A549 (cell line): Measurements from ENCODE around the gene IRX6. TPM values are rescaled to one million over a fixed set of nuclear protein-coding genes. Genes with fewer than 3 reads are reported as not detected.

Experiments
- ATAC-seq, 2 experiments: fragments of 200-7000 bp in 1 of 2; fragments of >200 bp in 1 of 2; cut with Nextera tagmentation in 1 of 2; cut with Tn5 transposase in 1 of 2; 3 replicates each; pipeline versions ENCODE4 v1.8.0 to v1.9.1; 2018 to 2020; ENCODE audit warnings: mild to moderate bottlenecking in 1 of 2, moderate library complexity in 1 of 2
- CTCF ChIA-PET: fragments of 300-600 bp; sonication (Branson Sonifier 250); formaldehyde crosslinking; extraction: SDS; loops from one replicate; lab custom pipeline; 2021; ENCODE audit warnings: antibody characterized with exemption, inconsistent platforms; lab: Yijun Ruan, JAX
- POLR2A ChIA-PET: fragments of 350-600 bp; formaldehyde crosslinking; extraction: SDS; loops from one replicate; lab custom pipeline; 2021; ENCODE audit warnings: antibody characterized with exemption, inconsistent platforms; lab: Yijun Ruan, JAX
- DNase-seq, 2 experiments: peaks; one replicate each; pipeline versions ENCODE4 v3.0.0 to v3.0.0-alpha.2; 2011 to 2016; ENCODE audit warnings: low read depth in 1 of 2, low spot score in 1 of 2
- FAIRE-seq: peaks from 2 replicates; lab custom pipeline; 2011; peaks lifted over from hg19 to GRCh38; lab: Jason Lieb, UNC
- H3K27ac ChIP-seq, 2 experiments: fragments of >200 bp; sonication (Bioruptor Twin); formaldehyde crosslinking; 3 replicates each; pipeline ENCODE4 v1.5.1; 2016 to 2017
- H3K4me1 ChIP-seq: fragments of >200 bp; sonication (Bioruptor Twin); formaldehyde crosslinking; 3 replicates; pipeline ENCODE4 v1.6.1; 2016
- H3K4me2 ChIP-seq: fragments of >200 bp; sonication (Bioruptor Twin); formaldehyde crosslinking; 3 replicates; pipeline ENCODE4 v1.6.1; 2016
- H3K4me3 ChIP-seq: fragments of >200 bp; sonication (Bioruptor Twin); formaldehyde crosslinking; 3 replicates; pipeline ENCODE4 v1.5.1; 2016
- H3K9me3 ChIP-seq: fragments of >200 bp; sonication (Bioruptor Twin); formaldehyde crosslinking; 3 replicates; pipeline ENCODE4 v1.6.1; 2016
- BCL3 ChIP-seq: fragments of >200 bp; sonication (Bioruptor Twin); formaldehyde crosslinking; IDR thresholded peaks from 3 replicates; pipeline ENCODE4 v1.6.1; 2016
- BHLHE40 ChIP-seq: IDR thresholded peaks from 2 replicates; pipeline ENCODE4 v1.6.1; 2012; ENCODE audit warnings: low read depth, low read length, inconsistent platforms
- CBX2 ChIP-seq: fragments of 200-600 bp; sonication (generic); IDR thresholded peaks from 2 replicates; pipeline ENCODE4 v1.6.1; 2016; ENCODE audit warnings: low read depth, mild to moderate bottlenecking, borderline replicate concordance
- CHD4 ChIP-seq: fragments of 200-600 bp; sonication (generic); IDR thresholded peaks from 2 replicates; pipeline ENCODE4 v1.6.1; 2016; ENCODE audit warnings: antibody characterized with exemption, mild to moderate bottlenecking, borderline replicate concordance
- CTCF ChIP-seq: fragments of >200 bp; sonication (Bioruptor Twin); formaldehyde crosslinking; IDR thresholded peaks from 3 replicates; pipeline ENCODE4 v1.5.1; 2016
- EHF ChIP-seq: fragments of 250-450 bp; sonication (Bioruptor Pico); IDR thresholded peaks from 2 replicates; pipeline ENCODE4 v1.5.0; 2020; ENCODE audit warnings: mild to moderate bottlenecking
- EP300 ChIP-seq, 2 experiments: fragments of >200 bp; sonication (Bioruptor Twin); formaldehyde crosslinking; IDR thresholded peaks; 2 replicates in 1 of 2; 3 replicates in 1 of 2; pipeline ENCODE4 v1.6.1; 2016 to 2017
- HDAC2 ChIP-seq: fragments of 200-600 bp; sonication (generic); IDR thresholded peaks from 2 replicates; pipeline ENCODE4 v1.6.1; 2016
- HMGXB4 ChIP-seq: fragments of 250-450 bp; sonication (Bioruptor Pico); IDR thresholded peaks from 2 replicates; pipeline ENCODE4 v1.5.0; 2021; ENCODE audit warnings: mild to moderate bottlenecking, moderate library complexity, borderline replicate concordance
- HOXA7 ChIP-seq: fragments of 250-450 bp; sonication (Bioruptor Pico); IDR thresholded peaks from 2 replicates; pipeline ENCODE4 v1.5.0; 2020; ENCODE audit warnings: mild to moderate bottlenecking, moderate library complexity
- HOXB5 ChIP-seq: fragments of 250-450 bp; sonication (Bioruptor Pico); IDR thresholded peaks from 2 replicates; pipeline ENCODE4 v1.5.0; 2020; ENCODE audit warnings: mild to moderate bottlenecking, moderate library complexity
- JUN ChIP-seq, 2 experiments: fragments of >200 bp; sonication (Bioruptor Twin); formaldehyde crosslinking; IDR thresholded peaks; 2 replicates in 1 of 2; 3 replicates in 1 of 2; pipeline ENCODE4 v1.6.1; 2016 to 2017
- JUNB ChIP-seq: fragments of >200 bp; sonication (Bioruptor Twin); formaldehyde crosslinking; IDR thresholded peaks from 2 replicates; pipeline ENCODE4 v1.6.1; 2016
- KDM1A ChIP-seq: fragments of 200-600 bp; sonication (generic); IDR thresholded peaks from 2 replicates; pipeline ENCODE4 v1.6.1; 2016; ENCODE audit warnings: low read depth, mild to moderate bottlenecking
- MAFK ChIP-seq: fragments of 450-650 bp; IDR thresholded peaks from 2 replicates; pipeline ENCODE4 v1.6.1; 2014; ENCODE audit not compliant: partially characterized antibody
- MYC ChIP-seq: IDR thresholded peaks from 2 replicates; pipeline ENCODE4 v1.6.1; 2012; ENCODE audit warnings: mild to moderate bottlenecking, inconsistent platforms, low read length, improper control_type of control experiment, borderline replicate concordance
- NPAS2 ChIP-seq: fragments of 250-450 bp; sonication (Bioruptor Pico); IDR thresholded peaks from 2 replicates; pipeline ENCODE4 v1.8.0; 2022; ENCODE audit warnings: mild to moderate bottlenecking, moderate library complexity, borderline replicate concordance
- NR3C1 ChIP-seq: fragments of >200 bp; sonication (Bioruptor Twin); formaldehyde crosslinking; IDR thresholded peaks from 3 replicates; pipeline ENCODE4 v1.6.1; 2017
- RCOR1 ChIP-seq: fragments of 150-350 bp; IDR thresholded peaks from 2 replicates; pipeline ENCODE4 v1.6.1; 2014; ENCODE audit warnings: antibody characterized with exemption, low read length, low read depth
- RFX5 ChIP-seq: fragments of 450-650 bp; IDR thresholded peaks from 2 replicates; pipeline ENCODE4 v1.7.1; 2014; ENCODE audit warnings: antibody characterized with exemption, mild to moderate bottlenecking, moderate library complexity
- SMC3 ChIP-seq: fragments of >200 bp; sonication (Bioruptor Twin); formaldehyde crosslinking; IDR thresholded peaks from 3 replicates; pipeline ENCODE4 v1.6.1; 2018; ENCODE audit warnings: inconsistent platforms
- TFCP2L1 ChIP-seq: fragments of 250-450 bp; sonication (Bioruptor Pico); IDR thresholded peaks from 2 replicates; pipeline ENCODE4 v1.5.0; 2021; ENCODE audit warnings: mild to moderate bottlenecking
- TP53 ChIP-seq: fragments of 250-450 bp; sonication (Bioruptor Pico); IDR thresholded peaks from 2 replicates; pipeline ENCODE4 v1.5.0; 2021; ENCODE audit warnings: mild to moderate bottlenecking, moderate library complexity
- ZC3H11A ChIP-seq: fragments of 450-650 bp; IDR thresholded peaks from 2 replicates; pipeline ENCODE4 v1.6.1; 2014; ENCODE audit warnings: antibody characterized with exemption, mild to moderate bottlenecking
- ZNF302 ChIP-seq: fragments of 250-450 bp; sonication (Bioruptor Pico); IDR thresholded peaks from 2 replicates; pipeline ENCODE4 v1.9.0; 2021; ENCODE audit warnings: inconsistent platforms, mild to moderate bottlenecking, moderate library complexity
- ZSCAN20 ChIP-seq: fragments of 250-450 bp; sonication (Bioruptor Pico); IDR thresholded peaks from 2 replicates; pipeline ENCODE4 v1.8.0; 2022; ENCODE audit warnings: mild to moderate bottlenecking, moderate library complexity
- WGBS: methylation state at CpG from one replicate; pipeline ENCODE4 v1.1.6; 2017; ENCODE audit errors: missing lambda C conversion rate; 5-methylcytosine and 5-hydroxymethylcytosine counted together
- polyA plus RNA-seq, 4 experiments: library from polyadenylated mRNA; depleted of rRNA in 3 of 4; stranded (reverse); fragments of >200 nt; fragmentation: RNase III in 1 of 4; extraction: RNeasy Plus Mini Kit Qiagen cat#74134 plus additional on column Dnase treatment in 1 of 4; gene quantifications; 2 replicates in 3 of 4; 3 replicates in 1 of 4; pipeline ENCODE4 v1.2.3, GENCODE V29; 2011 to 2017
- TF ChIP-seq, protein P1 (sequence below): fragments of 250-450 bp; sonication (Bioruptor Pico); IDR thresholded peaks from 2 replicates; pipeline ENCODE4 v1.5.0; 2020; ENCODE audit warnings: low read depth, mild to moderate bottlenecking, moderate library complexity
- TF ChIP-seq, protein P2 (sequence below): fragments of 150-350 bp; IDR thresholded peaks from 2 replicates; pipeline ENCODE4 v1.6.1; 2014; ENCODE audit warnings: low read depth, mild to moderate bottlenecking, low read length
- TF ChIP-seq, protein P3 (sequence below): IDR thresholded peaks from 2 replicates; pipeline ENCODE4 v1.6.1; 2012; ENCODE audit warnings: low read depth, borderline replicate concordance
- TF ChIP-seq, protein P4 (sequence below): IDR thresholded peaks from 2 replicates; pipeline ENCODE4 v1.6.1; 2012

The IRX6 gene
- polyA plus RNA-seq, 2 of the 4 experiments (the other 2 are of a cell fraction): not detected

- ATAC-seq (no peak), FAIRE-seq (no peak), DNase-seq (no peak)
- ChIA-PET POLR2A (no interaction called here), CTCF (no interaction called here)
- 20% methylated on average over 7 of the region's 7 CpGs for WGBS
- Histone ChIP-seq H3K27ac (no peak overlapping the region), H3K9me3 (no peaks in the 10 kb centered on the region), H3K4me1 (no peaks in the 10 kb centered on the region)
- TF ChIP-seq TFCP2L1 (CRISPR knock-in tag): no peak
- TF ChIP-seq TP53 (CRISPR knock-in tag): no peak
- TF ChIP-seq BCL3: no peak
- no peak for TF ChIP-seq CBX2
- TF ChIP-seq RCOR1: no peak
- no peak for TF ChIP-seq EHF (CRISPR knock-in tag)
- TF ChIP-seq, protein P1, sequence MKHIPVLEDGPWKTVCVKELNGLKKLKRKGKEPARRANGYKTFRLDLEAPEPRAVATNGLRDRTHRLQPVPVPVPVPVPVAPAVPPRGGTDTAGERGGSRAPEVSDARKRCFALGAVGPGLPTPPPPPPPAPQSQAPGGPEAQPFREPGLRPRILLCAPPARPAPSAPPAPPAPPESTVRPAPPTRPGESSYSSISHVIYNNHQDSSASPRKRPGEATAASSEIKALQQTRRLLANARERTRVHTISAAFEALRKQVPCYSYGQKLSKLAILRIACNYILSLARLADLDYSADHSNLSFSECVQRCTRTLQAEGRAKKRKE: no peak
- TF ChIP-seq CTCF: no peak
- no peak for TF ChIP-seq ZC3H11A
- TF ChIP-seq JUN (IDR thresholded peaks at IDR 0.05): no peak
- TF ChIP-seq, protein P2, sequence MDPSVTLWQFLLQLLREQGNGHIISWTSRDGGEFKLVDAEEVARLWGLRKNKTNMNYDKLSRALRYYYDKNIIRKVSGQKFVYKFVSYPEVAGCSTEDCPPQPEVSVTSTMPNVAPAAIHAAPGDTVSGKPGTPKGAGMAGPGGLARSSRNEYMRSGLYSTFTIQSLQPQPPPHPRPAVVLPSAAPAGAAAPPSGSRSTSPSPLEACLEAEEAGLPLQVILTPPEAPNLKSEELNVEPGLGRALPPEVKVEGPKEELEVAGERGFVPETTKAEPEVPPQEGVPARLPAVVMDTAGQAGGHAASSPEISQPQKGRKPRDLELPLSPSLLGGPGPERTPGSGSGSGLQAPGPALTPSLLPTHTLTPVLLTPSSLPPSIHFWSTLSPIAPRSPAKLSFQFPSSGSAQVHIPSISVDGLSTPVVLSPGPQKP: no peak
- no peak for TF ChIP-seq JUNB
- TF ChIP-seq MAFK: no peak
- no peak for TF ChIP-seq HDAC2
- TF ChIP-seq BHLHE40: no peak
- TF ChIP-seq, protein P3, sequence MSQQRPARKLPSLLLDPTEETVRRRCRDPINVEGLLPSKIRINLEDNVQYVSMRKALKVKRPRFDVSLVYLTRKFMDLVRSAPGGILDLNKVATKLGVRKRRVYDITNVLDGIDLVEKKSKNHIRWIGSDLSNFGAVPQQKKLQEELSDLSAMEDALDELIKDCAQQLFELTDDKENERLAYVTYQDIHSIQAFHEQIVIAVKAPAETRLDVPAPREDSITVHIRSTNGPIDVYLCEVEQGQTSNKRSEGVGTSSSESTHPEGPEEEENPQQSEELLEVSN: no peak
- TF ChIP-seq ZSCAN20 (CRISPR knock-in tag): no peak
- TF ChIP-seq CHD4: no peak
- TF ChIP-seq, all 56 proteins: peak for 0
- Histone ChIP-seq H3K4me3 (no peak overlapping the region), H3K4me2 (no peak overlapping the region)
Observed at GRCh38 chr16:55377840-55378239, 53.8 kb downstream of the IRX6 start.

DNA sequence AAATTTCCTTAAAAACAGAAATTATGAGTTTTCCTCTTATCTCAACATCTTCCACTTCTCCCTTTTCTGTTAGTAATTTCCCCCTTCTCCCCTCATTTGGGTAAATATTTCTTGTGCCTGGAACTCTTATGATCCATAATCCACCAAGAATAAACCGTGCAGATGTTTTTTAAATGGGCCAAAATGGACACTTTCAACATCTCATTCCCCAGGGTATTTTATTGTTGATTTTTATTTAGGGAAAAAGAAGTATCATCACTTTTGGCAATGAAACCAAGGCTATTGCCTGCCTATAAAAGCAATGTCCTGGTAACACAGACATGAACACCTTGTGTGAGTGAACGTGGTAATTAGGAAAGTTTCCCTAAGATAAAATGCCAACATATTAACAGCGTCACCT lies 54.6 kb downstream of the IRX6 start:
- no peak overlapping the region for H3K4me2 ChIP-seq
- POLR2A ChIA-PET: no interaction called here
- no peaks in the 10 kb centered on the region for H3K9me3 ChIP-seq
- H3K4me1 ChIP-seq: no peaks in the 10 kb centered on the region
- WGBS: 34% methylated on average over 3 of the region's 3 CpGs
- no peak overlapping the region for H3K27ac ChIP-seq
- ATAC-seq (no peak), DNase-seq (no peak), FAIRE-seq (no peak)
- CTCF ChIA-PET: no interaction called here
- no peak overlapping the region for H3K4me3 ChIP-seq
- TF ChIP-seq, protein P1: no peak
- no peak for TF ChIP-seq HOXB5 (CRISPR knock-in tag)
- no peak for TF ChIP-seq SMC3
- no peak for TF ChIP-seq KDM1A
- TF ChIP-seq HOXA7: no peak
- TF ChIP-seq ZNF302 (CRISPR knock-in tag): no peak
- TF ChIP-seq NPAS2: no peak
- TF ChIP-seq RCOR1: no peak
- TF ChIP-seq EHF (CRISPR knock-in tag): no peak
- no peak for TF ChIP-seq MYC
- no peak for TF ChIP-seq TFCP2L1 (CRISPR knock-in tag)
- no peak for TF ChIP-seq RFX5
- no peak for TF ChIP-seq CBX2
- no peak for TF ChIP-seq JUN (IDR thresholded peaks at IDR 0.05)
- TF ChIP-seq, protein P4, sequence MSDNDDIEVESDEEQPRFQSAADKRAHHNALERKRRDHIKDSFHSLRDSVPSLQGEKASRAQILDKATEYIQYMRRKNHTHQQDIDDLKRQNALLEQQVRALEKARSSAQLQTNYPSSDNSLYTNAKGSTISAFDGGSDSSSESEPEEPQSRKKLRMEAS: no peak
- TF ChIP-seq HMGXB4 (CRISPR knock-in tag): no peak
- no peak for TF ChIP-seq EP300 (IDR thresholded peaks at IDR 0.05)
- no peak for TF ChIP-seq NR3C1
